Adipocyte (in vitro differentiated cells): Measurements from ENCODE around the gene POP7.
"Not testable (repeated sequence)": the region's sequence is repeated elsewhere in the genome, so short reads cannot be mapped to it uniquely, and the experiment has no call there.

Experiments
- DNase-seq: peaks from one replicate; pipeline ENCODE4 v3.0.0-alpha.2; 2015; ENCODE audit warnings: low read depth
- H3K27me3 ChIP-seq: replicated peaks from 2 replicates; pipeline ENCODE4 v1.7.0; 2013; ENCODE audit warnings: mild to moderate bottlenecking, low read length, moderate library complexity; ENCODE audit not compliant: control insufficient read depth, insufficient read depth
- H3K36me3 ChIP-seq: 2 replicates; pipeline ENCODE4 v1.7.0; 2013; ENCODE audit warnings: low read length, mild to moderate bottlenecking, moderate library complexity; ENCODE audit not compliant: control insufficient read depth, insufficient read depth, severe bottlenecking
- H3K4me1 ChIP-seq: 2 replicates; pipeline ENCODE4 v1.7.0; 2013; ENCODE audit warnings: mild to moderate bottlenecking, low read length, moderate library complexity; ENCODE audit not compliant: control insufficient read depth, insufficient read depth
- H3K4me3 ChIP-seq: 2 replicates; pipeline ENCODE4 v1.7.0; 2013; ENCODE audit warnings: mild to moderate bottlenecking, low read length, moderate library complexity
- H3K9ac ChIP-seq: 2 replicates; pipeline ENCODE4 v1.7.0; 2013; ENCODE audit warnings: mild to moderate bottlenecking, low read length, moderate library complexity
- H3K9me3 ChIP-seq: 2 replicates; pipeline ENCODE4 v1.7.0; 2013; ENCODE audit warnings: mild to moderate bottlenecking, low read length, moderate library complexity; ENCODE audit not compliant: control insufficient read depth

The POP7 gene

GRCh38 chr7:100705320-100705752 lies 585 bp upstream of the POP7 start:
- peaks cover 2% of the 10 kb centered on the region for H3K27me3 ChIP-seq
- peak overlapping the region; percentile 97 for H3K4me3 ChIP-seq
- peak overlapping the region; percentile 98 for H3K9ac ChIP-seq
- no peaks in the 10 kb centered on the region for H3K36me3 ChIP-seq
- H3K9me3 ChIP-seq = no peaks in the 10 kb centered on the region
- peak; percentile 87 for DNase-seq
- H3K4me1 ChIP-seq = peaks cover 10% of the 10 kb centered on the region

- no peak for DNase-seq
- no peaks in the 10 kb centered on the region for H3K27me3 ChIP-seq
- H3K9me3 ChIP-seq = no peaks in the 10 kb centered on the region
- H3K9ac ChIP-seq = peak overlapping the region; percentile 98
- no peaks in the 10 kb centered on the region for H3K36me3 ChIP-seq
- peaks cover 10% of the 10 kb centered on the region for H3K4me1 ChIP-seq
- H3K4me3 ChIP-seq = peak overlapping the region; percentile 97
These were observed 871 bp downstream of the POP7 start for GRCh38 chr7:100706672-100707311.

- H3K4me3 ChIP-seq = no peak overlapping the region
- no peaks in the 10 kb centered on the region for H3K27me3 ChIP-seq
- H3K9ac ChIP-seq = no peak overlapping the region
- H3K4me1 ChIP-seq = peaks cover 10% of the 10 kb centered on the region
- no peak for DNase-seq
- H3K9me3 ChIP-seq = no peaks in the 10 kb centered on the region
- H3K36me3 ChIP-seq = no peaks in the 10 kb centered on the region
These were observed 2.5 kb downstream of the POP7 start for GRCh38 chr7:100708395-100708794.

- H3K4me1 ChIP-seq = peaks cover 10% of the 10 kb centered on the region
- H3K27me3 ChIP-seq = peaks cover 6% of the 10 kb centered on the region
- no peak overlapping the region for H3K9ac ChIP-seq
- no peaks in the 10 kb centered on the region for H3K9me3 ChIP-seq
- no peak overlapping the region for H3K4me3 ChIP-seq
- DNase-seq = no peak
- H3K36me3 ChIP-seq = no peaks in the 10 kb centered on the region
These were observed 4.5 kb downstream of the POP7 start for GRCh38 chr7:100710452-100710851.

- H3K9me3 ChIP-seq = no peaks in the 10 kb centered on the region
- no peak for DNase-seq
These were observed 5.4 kb downstream of the POP7 start for GRCh38 chr7:100711369-100711768.

GRCh38 chr7:100714725-100715124 lies 8.8 kb downstream of the POP7 start:
- Histone ChIP-seq H3K36me3 (no peaks in the 10 kb centered on the region), H3K27me3 (peaks cover 20% of the 10 kb centered on the region), H3K4me3 (no peak overlapping the region), H3K4me1 (no peaks in the 10 kb centered on the region), H3K9ac (no peak overlapping the region), H3K9me3 (peaks cover 7% of the 10 kb centered on the region)
- no peak for DNase-seq

More at GRCh38 chr7:100711369-100711768, 5.4 kb downstream of the POP7 start:
- peaks cover 9% of the 10 kb centered on the region for H3K27me3 ChIP-seq
- H3K4me1 ChIP-seq = peaks cover 10% of the 10 kb centered on the region
- no peak overlapping the region for H3K9ac ChIP-seq
- no peak overlapping the region for H3K4me3 ChIP-seq
- H3K36me3 ChIP-seq = no peaks in the 10 kb centered on the region

GRCh38 chr7:100717073-100717472 lies 11.2 kb downstream of the POP7 start:
- not testable (repeated sequence) for H3K9ac ChIP-seq, H3K36me3 ChIP-seq, H3K4me3 ChIP-seq, H3K9me3 ChIP-seq, DNase-seq, H3K4me1 ChIP-seq
- peaks cover 38% of the 10 kb centered on the region for H3K27me3 ChIP-seq

GRCh38 chr7:100719523-100720278 lies 13.8 kb downstream of the POP7 start:
- Histone ChIP-seq H3K4me3 (no peak overlapping the region), H3K9ac (no peak overlapping the region), H3K9me3 (peaks cover 7% of the 10 kb centered on the region), H3K4me1 (no peaks in the 10 kb centered on the region), H3K36me3 (no peaks in the 10 kb centered on the region), H3K27me3 (peaks cover 58% of the 10 kb centered on the region)
- DNase-seq = peak; percentile 77

- Histone ChIP-seq H3K27me3 (peaks cover 54% of the 10 kb centered on the region), H3K4me1 (no peaks in the 10 kb centered on the region), H3K36me3 (no peaks in the 10 kb centered on the region), H3K9ac (no peak within 1 kb of the TSS), H3K9me3 (peaks cover 7% of the 10 kb centered on the region), H3K4me3 (no peak within 1 kb of the TSS)
- DNase-seq = no peak
These were observed 14.4 kb downstream of the POP7 start, which contains the start of gene EPO for GRCh38 chr7:100720279-100720670. Gene EPO (plus strand): TSS chr7:100720468. CDS start chr7:100720981, 513 bp downstream.

- Histone ChIP-seq H3K9me3 (peaks cover 7% of the 10 kb centered on the region), H3K4me3 (no peak overlapping the region), H3K36me3 (no peaks in the 10 kb centered on the region), H3K27me3 (peaks cover 50% of the 10 kb centered on the region), H3K4me1 (peaks cover under 1% of the 10 kb centered on the region), H3K9ac (no peak overlapping the region)
- no peak for DNase-seq
These were observed 15.0 kb downstream of the POP7 start for GRCh38 chr7:100720671-100721504.

- Histone ChIP-seq H3K36me3 (no peaks in the 10 kb centered on the region), H3K4me3 (no peak overlapping the region), H3K9me3 (peaks cover 7% of the 10 kb centered on the region), H3K27me3 (peaks cover 48% of the 10 kb centered on the region), H3K9ac (no peak overlapping the region), H3K4me1 (peaks cover 7% of the 10 kb centered on the region)
- no peak for DNase-seq
These were observed 15.5 kb downstream of the POP7 start for GRCh38 chr7:100721505-100721812.
